Measurements from ENCODE around the gene FFAR2.

- TF ChIP-seq GATA2 (IDR thresholded peaks at IDR 0.05; ENCODE audit: low read depth, low read length) (no peak), GATA3 (IDR thresholded peaks at IDR 0.05; ENCODE audit: low read depth, low read length) (no peak)
These were observed 22.4 kb upstream of the FFAR2 start for GRCh38 chr19:35425682-35426081.

All from SH-SY5Y (cell line).